ENCODE data around the gene ZNF224.

The ZNF224 gene

DNA sequence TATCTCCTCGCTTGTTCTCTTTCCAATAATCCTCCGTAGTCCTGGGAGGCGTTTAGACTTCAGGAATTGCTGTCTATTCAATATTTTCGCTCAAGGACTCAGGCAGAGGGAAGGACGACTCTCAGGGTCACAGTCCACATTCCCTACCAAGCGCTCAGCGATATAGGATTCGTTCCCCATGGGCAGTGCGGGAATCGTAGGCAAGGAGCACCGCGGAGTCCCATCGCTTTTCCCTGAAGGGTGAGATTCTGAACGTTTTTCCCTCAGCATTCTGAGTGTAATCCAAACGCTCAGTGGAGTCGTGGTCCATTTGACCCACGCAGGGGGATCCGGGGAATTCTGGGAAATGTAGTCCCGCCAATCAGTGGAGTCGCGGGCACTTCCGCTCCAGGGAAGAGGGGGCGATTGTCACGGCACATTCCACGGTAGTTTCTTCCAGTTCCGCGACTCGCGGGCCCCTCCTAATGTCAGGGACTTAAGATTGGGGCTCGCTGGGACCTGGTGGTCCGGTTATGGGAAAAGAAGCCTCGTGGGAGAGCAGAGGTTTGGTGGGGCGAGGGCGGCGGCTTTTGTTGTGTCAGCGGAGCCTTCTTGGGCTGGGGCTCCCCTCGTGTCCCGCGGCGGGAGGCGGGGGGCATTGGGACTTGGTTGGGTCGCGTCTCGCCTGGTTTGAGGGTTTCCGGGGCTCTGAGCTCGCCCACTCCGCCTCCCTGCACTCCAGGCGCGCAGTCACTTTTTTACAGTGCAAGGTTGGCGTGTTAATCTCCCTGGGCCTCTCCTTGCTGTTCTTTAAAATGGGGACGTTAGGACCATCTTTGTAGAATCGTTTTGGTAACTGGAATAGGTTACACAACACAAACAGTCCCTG lies 47.3 kb downstream of the ZNF224 start, which contains the start of gene ZNF234:
ZNF234 (plus strand) TSS at position 364 of the 868 bp plus-strand sequence. CDS start 3,079 bp downstream, outside the sequence.
- DNase-seq: peak; percentile 58

- DNase-seq: no peak
Observed at GRCh38 chr19:44142059-44142433, 47.9 kb downstream of the ZNF224 start.

GRCh38 chr19:44149776-44150175 lies 55.6 kb downstream of the ZNF224 start:
- no peak for DNase-seq

- DNase-seq: no peak
Observed at GRCh38 chr19:44151491-44151890, 57.3 kb downstream of the ZNF224 start.

DNA sequence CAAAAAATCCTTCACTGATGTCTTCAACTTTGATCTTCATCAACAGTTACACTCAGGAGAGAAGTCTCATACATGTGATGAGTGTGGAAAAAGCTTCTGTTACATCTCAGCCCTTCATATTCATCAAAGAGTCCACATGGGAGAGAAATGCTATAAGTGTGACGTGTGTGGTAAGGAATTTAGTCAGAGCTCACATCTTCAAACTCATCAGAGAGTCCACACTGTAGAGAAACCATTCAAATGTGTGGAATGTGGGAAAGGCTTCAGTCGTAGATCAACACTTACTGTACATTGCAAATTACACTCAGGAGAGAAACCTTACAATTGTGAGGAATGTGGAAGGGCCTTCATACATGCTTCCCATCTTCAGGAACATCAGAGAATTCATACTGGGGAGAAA lies 62.3 kb downstream of the ZNF224 start:
- DNase-seq: no peak

Data from DMS79 (cell line).